Measurements from ENCODE around the gene SSNA1.

The SSNA1 gene

GRCh38 chr9:137148242-137148641 lies 40.2 kb upstream of the SSNA1 start:
- H3K4me3 ChIP-seq (ENCODE audit: low read length), result no peak overlapping the region
- no peak for DNase-seq (ENCODE audit: low read depth)
- TF ChIP-seq, protein P1, sequence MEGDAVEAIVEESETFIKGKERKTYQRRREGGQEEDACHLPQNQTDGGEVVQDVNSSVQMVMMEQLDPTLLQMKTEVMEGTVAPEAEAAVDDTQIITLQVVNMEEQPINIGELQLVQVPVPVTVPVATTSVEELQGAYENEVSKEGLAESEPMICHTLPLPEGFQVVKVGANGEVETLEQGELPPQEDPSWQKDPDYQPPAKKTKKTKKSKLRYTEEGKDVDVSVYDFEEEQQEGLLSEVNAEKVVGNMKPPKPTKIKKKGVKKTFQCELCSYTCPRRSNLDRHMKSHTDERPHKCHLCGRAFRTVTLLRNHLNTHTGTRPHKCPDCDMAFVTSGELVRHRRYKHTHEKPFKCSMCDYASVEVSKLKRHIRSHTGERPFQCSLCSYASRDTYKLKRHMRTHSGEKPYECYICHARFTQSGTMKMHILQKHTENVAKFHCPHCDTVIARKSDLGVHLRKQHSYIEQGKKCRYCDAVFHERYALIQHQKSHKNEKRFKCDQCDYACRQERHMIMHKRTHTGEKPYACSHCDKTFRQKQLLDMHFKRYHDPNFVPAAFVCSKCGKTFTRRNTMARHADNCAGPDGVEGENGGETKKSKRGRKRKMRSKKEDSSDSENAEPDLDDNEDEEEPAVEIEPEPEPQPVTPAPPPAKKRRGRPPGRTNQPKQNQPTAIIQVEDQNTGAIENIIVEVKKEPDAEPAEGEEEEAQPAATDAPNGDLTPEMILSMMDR (conservative IDR thresholded peaks at IDR 0.05; ENCODE audit: low read depth, low read length), result no peak

- no peak for DNase-seq (ENCODE audit: low read depth)
- TF ChIP-seq, protein P1 (conservative IDR thresholded peaks at IDR 0.05; ENCODE audit: low read depth, low read length), result no peak
These were observed 39.8 kb upstream of the SSNA1 start for GRCh38 chr9:137148661-137149060.

GRCh38 chr9:137149363-137149762 lies 39.1 kb upstream of the SSNA1 start:
- DNase-seq (ENCODE audit: low read depth), result no peak
- TF ChIP-seq, protein P1 (conservative IDR thresholded peaks at IDR 0.05; ENCODE audit: low read depth, low read length), result no peak
- H3K4me3 ChIP-seq (ENCODE audit: low read length), result no peak overlapping the region

More at GRCh38 chr9:137148661-137149060, 39.8 kb upstream of the SSNA1 start:
- H3K4me3 ChIP-seq (ENCODE audit: low read length), result no peak overlapping the region

DNA sequence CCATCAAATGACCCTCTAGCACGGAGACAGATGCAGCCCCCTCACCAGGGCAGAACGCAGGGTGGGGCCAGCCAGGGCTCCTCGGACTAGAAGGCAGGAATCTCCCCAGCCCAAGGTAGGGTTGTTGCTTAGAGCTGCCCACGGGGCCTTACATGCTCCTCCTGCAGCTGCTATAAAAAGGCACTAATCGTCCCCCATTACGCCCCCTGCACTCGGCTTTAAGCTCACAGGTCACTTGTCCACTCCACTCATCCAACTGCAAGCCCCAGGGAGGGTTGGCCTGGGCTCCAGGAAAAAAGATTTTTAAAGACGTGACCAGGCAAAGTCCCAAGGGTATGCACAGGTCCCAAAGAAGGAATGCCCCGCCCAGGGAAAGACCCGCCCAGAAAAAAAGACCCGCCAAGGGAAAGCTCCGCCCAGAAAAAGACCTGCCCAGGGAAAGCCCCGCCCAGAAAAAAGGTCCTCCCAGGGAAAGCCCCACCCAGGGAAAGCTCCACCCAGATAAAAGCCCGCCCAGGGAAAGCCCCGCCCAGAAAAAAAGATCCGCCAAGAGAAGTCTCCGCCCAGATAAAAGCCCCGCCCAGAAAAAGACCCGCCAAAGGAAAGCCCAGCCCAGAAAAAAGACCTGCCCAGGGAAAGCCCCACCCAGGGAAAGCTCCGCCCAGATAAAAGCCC lies 38.4 kb upstream of the SSNA1 start:
- no peak overlapping the region for H3K4me3 ChIP-seq (ENCODE audit: low read length)
- TF ChIP-seq, protein P1 (conservative IDR thresholded peaks at IDR 0.05; ENCODE audit: low read depth, low read length), result no peak
- no peak for DNase-seq (ENCODE audit: low read depth)

GRCh38 chr9:137150617-137151457 lies 37.6 kb upstream of the SSNA1 start:
- DNase-seq (ENCODE audit: low read depth), result no peak
- TF ChIP-seq, protein P1 (conservative IDR thresholded peaks at IDR 0.05; ENCODE audit: low read depth, low read length), result no peak
- H3K4me3 ChIP-seq (ENCODE audit: low read length), result no peak overlapping the region

GRCh38 chr9:137152844-137153405 lies 35.6 kb upstream of the SSNA1 start:
- no peak overlapping the region for H3K4me3 ChIP-seq (ENCODE audit: low read length)
- TF ChIP-seq, protein P1 (conservative IDR thresholded peaks at IDR 0.05; ENCODE audit: low read depth, low read length), result no peak
- no peak for DNase-seq (ENCODE audit: low read depth)

Data from retinal pigment epithelial cell (primary cell).